H54 (cell line): ENCODE measurements around the gene SHISA8.
"Not testable (repeated sequence)": the region's sequence is repeated elsewhere in the genome, so short reads cannot be mapped to it uniquely, and the experiment has no call there.

Experiments
- DNase-seq: peaks from one replicate; pipeline ENCODE4 v3.0.0; 2011; ENCODE audit warnings: low spot score, mixed read lengths; ENCODE audit not compliant: insufficient read length
- FAIRE-seq: peaks from 3 replicates; lab custom pipeline; 2011; peaks lifted over from hg19 to GRCh38; lab: Jason Lieb, UNC
- POLR2A ChIP-seq: IDR thresholded peaks from 2 replicates; pipeline ENCODE4 v1.6.1; 2011; ENCODE audit warnings: low read depth, mild to moderate bottlenecking, low read length

Gene SHISA8

DNA sequence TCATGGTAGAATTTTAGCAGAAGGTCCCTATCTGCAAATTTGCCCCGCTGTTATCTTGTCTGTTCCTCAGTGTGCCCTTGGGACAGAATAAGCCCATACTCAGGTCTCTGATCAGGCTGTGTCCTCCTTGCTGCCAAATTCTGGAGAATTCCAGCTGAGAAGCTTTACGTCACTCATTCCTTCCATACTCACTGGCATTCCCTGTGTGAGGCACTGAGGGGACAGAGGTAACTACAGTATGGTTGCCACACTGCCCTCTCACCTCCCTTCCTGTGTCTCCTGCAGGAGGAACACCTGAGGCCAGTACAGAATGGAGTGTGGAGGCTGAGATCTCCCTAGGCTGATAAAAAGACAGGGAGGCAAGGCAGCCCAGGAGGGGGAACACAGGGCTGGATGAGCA lies 31.5 kb downstream of the SHISA8 start:
- no peak for DNase-seq
- TF ChIP-seq POLR2A: no peak
- FAIRE-seq: no peak

- no peak for FAIRE-seq
- no peak for DNase-seq
- TF ChIP-seq POLR2A: no peak
Observed at GRCh38 chr22:41880653-41881052, 34.2 kb downstream of the SHISA8 start.

DNA sequence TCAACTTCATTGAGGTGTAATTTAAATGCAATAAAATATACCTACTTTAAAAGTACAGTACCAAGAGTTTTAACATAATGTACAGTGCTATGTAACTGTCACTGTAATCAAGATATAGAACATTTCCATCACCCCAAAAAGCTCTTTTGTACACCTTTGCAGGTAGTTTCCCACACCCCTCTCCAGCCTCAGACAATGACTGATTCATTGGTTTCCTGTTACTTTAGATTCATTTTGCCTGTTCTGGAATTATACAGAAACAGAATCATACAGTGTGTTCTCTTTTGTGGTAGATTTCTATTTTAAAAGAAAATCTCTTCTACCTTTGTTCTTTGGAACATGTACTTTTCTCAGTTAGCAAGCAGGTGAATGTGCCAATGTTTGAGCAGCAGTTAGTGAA lies 38.2 kb downstream of the SHISA8 start:
- TF ChIP-seq POLR2A: no peak
- FAIRE-seq (no peak), DNase-seq (no peak)

DNA sequence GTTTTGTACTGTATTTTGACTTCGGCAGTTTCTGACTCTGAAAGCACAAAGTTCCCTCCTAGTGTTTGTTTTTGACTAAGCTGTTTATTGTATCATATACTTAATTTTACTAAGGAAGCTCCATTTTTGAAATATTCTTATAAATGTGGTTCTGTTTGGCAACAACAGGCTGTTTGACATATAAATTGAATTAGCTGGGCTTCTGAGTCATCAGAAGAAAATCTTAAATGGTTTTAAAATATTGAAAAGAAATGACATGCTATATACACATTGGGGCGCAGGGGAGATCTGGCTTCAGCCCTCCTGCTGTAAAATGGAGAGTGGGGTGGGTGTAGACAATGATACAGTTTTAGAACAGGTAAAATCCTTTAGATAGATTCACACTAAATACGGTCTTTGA lies 38.6 kb downstream of the SHISA8 start:
- FAIRE-seq (no peak), DNase-seq (no peak)
- no peak for TF ChIP-seq POLR2A

- DNase-seq (no peak), FAIRE-seq (no peak)
- no peak for TF ChIP-seq POLR2A
Observed at GRCh38 chr22:41875531-41876270, 39.2 kb downstream of the SHISA8 start.

GRCh38 chr22:41874090-41874489 lies 40.8 kb downstream of the SHISA8 start:
- DNase-seq: no peak
- FAIRE-seq: no peak
- TF ChIP-seq POLR2A: no peak

DNA sequence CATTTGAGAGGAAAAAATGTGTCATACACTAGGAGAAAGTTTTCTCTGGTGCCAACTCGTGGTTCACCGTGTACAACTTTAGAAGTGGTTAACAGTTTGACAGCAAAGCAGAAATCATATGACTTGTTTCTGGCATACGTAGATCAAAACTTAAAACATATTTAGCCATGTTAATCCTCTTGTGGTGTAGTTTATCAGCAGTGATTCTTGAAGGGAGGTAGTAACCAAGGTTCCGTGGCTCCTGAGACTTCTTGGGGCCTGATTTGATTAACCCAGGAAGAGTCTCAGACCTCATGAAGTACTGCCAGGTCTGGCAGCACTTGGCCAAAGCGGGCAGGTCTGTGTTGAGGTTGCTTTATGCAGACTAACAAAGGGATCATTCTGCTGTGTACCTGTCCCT lies 41.5 kb downstream of the SHISA8 start:
- FAIRE-seq: no peak
- no peak for DNase-seq
- TF ChIP-seq POLR2A: no peak

GRCh38 chr22:41870786-41871185 lies 44.1 kb downstream of the SHISA8 start:
- no peak for DNase-seq
- no peak for TF ChIP-seq POLR2A
- no peak for FAIRE-seq

- not testable (repeated sequence) for DNase-seq, FAIRE-seq
Observed at GRCh38 chr22:41870081-41870480, 44.8 kb downstream of the SHISA8 start.

DNA sequence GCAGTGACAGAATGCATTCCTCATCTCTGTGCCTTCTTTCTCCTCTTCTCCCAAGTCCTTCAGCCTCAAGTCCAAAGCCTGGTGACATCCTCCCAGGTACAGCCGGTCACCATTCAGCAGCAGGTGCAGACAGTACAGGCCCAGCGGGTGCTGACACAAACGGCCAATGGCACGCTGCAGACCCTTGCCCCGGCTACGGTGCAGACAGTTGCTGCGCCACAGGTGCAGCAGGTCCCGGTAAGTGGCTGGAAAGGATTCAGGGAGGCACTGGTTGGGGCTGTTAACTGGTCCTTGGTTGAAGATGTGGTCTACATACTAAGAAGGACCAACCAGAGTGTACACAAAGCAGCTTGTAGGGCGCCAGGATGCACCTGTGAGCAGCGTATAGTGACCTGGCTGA lies 46.3 kb downstream of the SHISA8 start:
- no peak for DNase-seq
- TF ChIP-seq POLR2A: no peak
- no peak for FAIRE-seq

DNA sequence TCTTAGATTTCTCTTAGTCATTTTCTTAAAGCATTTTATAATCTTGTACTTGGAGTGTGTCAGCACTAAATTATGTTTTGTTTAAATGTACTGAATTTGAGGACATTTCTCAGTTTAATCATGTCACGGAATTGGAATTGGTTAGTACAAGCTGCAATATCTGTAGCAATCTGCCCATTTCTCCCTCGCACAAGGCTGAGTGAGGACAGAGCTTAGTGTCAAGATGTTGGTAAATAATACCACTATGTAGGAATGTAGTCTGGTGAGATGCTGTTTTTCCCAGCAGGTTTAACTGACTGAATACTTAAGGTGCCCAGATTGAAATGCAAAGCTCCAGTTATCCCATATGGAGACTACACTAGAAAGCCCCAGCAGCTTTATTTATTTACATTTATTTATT lies 51.4 kb downstream of the SHISA8 start:
- no peak for FAIRE-seq
- DNase-seq: no peak
- no peak for TF ChIP-seq POLR2A

DNA sequence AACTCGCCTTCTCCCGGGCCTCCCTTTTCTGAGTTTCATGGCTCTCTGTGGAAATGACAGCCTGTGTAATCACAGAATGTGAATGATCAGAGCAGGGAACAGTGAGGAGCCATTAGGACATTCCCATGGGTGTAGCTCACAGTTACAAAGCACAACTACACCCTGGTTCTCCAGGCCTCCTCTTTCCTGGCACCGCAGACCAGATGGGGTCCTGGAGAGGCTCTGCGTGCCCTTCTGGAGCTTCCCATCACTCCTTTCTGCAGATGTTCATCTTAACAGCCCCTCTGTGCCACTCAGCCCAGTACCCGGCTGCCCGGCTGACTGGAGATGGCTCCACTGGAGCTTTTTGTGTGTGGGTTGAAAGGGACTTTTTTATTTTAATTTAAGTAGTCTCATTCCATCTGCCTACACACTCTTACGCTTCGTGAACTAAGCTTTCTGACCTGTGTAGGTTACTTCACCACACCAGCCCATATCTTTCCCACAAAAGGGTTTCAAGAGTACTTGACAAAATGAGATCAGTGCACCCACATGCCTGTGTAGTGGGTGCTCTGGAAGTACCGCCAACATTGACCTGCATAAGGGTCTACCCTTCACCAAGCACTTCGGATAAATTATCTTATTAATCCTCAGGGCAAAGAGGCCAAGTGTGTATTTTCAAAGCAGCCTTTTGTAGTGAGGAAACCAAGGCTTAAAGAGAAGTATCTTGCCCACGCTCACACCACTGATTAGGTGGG lies 52.2 kb downstream of the SHISA8 start:
- no peak for DNase-seq
- FAIRE-seq: no peak
- no peak for TF ChIP-seq POLR2A

DNA sequence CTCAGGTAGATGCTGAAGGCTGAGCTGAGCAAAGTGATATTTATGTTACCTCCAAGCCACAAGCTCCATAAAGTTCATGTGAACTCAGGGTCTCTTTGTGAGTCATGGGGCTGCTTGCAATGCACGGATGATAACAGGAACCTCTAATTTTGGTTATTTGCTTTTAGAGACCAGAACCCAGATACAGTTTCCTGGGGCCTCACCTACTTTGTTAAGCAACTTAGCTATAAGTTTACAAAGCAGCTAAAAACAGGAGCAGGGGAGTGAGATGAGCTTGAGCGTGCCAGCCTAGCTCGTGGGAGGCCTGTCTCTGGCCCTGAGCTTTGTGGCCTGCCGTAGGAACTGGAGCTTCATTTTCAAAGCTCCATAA lies 52.7 kb downstream of the SHISA8 start:
- no peak for TF ChIP-seq POLR2A
- FAIRE-seq (no peak), DNase-seq (no peak)
